8988T (cell line): ENCODE measurements around the gene TMEM231.
A peak's percentile ranks its signal among the peaks of the same experiment; 100 is the strongest.
"Not testable (repeated sequence)": the region's sequence is repeated elsewhere in the genome, so short reads cannot be mapped to it uniquely, and the experiment has no call there.

Experiments used
- DNase-seq: peaks from one replicate; pipeline ENCODE4 v3.0.0; 2011

Gene TMEM231, protein sequence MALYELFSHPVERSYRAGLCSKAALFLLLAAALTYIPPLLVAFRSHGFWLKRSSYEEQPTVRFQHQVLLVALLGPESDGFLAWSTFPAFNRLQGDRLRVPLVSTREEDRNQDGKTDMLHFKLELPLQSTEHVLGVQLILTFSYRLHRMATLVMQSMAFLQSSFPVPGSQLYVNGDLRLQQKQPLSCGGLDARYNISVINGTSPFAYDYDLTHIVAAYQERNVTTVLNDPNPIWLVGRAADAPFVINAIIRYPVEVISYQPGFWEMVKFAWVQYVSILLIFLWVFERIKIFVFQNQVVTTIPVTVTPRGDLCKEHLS

DNA sequence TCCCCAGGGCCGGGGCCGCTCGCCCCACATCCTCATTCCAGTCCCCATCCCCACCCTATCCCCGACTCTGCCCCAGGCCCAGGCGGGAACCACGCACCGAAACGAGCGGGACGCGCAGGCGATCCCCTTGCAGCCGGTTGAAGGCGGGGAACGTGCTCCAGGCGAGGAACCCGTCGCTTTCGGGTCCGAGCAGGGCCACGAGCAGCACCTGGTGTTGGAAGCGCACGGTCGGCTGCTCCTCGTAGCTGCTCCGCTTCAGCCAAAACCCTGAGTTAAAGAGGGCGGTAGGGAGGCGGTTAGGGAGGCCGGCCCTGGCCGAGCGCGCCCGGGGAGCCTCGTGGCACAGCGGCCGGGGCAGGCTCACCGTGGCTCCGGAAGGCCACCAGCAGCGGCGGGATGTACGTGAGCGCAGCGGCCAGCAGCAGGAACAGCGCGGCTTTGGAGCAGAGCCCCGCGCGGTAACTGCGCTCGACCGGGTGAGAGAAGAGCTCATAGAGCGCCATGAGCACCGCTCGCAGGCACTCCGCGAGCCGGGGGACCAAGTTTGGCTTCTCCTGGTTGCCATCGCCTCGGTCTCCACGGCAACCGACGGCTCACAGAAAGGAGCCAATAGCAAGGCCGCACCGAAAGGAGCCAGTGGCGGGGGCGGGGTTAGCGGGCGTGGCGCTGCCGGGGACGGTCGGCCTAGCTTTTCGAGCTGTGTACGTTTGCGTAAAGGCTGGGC, at the start of gene TMEM231:
TMEM231 (minus strand) TSS at position 546 of the 724 bp plus-strand sequence; CDS start at position 503, 43 bp downstream.
- DNase-seq = peak; percentile 93

DNA sequence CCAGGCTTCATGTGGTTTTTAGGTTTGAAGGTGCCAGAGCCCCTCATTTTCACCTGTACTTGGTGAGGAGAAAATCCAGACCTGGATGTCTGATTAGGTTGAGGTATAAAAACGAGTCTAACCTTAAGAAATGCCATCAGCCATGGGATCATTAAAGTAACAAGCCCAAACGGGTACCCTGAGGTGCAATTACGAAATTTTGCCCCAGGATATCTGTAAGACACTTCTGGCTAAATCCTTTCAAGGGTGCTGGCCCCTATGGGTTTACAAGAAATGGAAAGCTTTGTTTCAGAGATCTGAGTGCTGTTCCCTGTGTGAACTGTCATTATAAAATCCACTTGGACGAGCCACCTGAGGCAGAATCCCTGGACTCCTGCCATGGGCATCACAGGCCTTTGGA, 47.2 kb upstream of the TMEM231 start:
- no peak for DNase-seq

DNA sequence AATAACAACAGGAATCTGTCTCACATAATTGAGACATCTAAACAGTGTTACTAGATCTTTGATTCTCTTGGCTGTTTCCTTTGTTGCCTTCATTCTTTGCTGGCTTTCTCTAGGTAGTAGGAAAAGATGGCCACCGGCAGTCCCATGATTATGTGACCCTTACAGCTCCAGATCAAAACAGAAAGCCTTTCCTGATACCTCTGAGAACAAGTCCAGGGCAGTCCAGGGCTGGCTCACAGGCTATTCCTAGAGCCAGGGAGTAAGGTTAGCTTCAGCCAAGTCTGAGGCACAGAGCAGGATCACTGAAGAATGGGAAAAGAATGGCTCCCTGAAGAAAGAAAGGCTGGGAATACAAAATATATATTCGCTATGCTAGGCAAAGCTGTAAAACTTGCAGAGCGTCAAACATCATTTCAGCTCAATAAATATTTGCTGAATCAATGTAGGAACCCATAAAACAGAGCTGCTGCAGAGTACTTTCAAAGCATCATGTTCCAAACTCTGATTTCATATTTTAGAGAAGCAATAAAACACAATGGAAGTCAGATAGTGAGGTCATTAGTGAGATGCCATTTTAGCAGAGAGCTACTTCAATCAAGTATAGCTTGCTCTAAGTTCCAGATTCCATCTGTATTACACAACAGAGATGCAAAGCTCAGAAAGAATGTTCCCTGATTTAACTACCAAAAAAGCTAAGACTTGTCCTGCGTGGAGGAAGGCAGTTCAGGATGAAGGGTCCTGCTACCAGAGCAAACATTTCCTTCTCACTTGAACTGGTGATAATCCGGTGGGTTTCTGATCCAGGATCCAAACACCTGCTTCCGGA, 43.6 kb upstream of the TMEM231 start:
- DNase-seq = no peak

DNA sequence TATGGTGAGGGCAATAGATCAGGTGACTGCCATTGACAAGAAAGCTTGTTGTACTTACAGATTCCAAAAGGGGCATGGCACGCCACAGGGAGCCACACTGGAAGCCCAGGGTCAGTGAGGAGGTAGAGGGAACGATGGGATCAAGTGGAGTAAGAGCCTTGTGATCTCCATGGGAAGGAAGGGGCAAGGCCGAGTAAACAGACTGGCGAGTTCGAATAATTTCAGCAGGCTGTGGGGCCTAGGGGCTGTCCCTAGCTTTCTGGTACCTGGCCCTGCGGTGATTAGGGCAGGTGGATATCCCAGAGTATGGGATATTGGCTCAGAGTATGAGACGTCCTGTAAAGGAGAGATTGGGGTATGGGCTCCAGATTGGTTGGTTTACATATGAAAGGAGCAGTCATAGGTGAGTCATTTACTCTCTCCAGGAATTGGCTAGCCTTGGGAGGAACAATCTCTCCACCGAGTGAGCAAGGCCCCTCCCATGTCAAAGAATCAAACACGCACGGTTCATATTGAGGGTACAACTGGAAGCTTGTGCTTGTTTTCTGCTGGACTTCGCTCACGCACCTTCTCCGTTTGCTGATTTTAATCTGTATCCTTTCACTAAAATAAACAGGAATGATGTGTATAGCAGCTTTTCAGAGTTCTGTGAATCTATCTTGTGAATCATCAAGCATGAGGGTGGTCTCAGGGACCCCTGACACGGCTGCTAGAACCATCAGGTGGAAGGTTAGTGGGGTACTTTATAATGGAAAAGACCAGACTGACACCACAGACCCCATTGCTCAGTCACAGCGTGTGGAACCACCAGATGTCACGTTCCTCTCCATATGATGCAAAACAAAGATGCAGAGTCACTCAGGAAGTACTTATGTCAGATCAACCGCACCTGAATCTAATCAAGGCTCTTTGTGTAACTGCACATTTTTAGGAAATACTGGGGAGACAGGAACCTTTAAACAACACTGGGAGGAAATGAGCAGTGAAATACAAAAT, 38.1 kb upstream of the TMEM231 start:
- DNase-seq = no peak

DNA sequence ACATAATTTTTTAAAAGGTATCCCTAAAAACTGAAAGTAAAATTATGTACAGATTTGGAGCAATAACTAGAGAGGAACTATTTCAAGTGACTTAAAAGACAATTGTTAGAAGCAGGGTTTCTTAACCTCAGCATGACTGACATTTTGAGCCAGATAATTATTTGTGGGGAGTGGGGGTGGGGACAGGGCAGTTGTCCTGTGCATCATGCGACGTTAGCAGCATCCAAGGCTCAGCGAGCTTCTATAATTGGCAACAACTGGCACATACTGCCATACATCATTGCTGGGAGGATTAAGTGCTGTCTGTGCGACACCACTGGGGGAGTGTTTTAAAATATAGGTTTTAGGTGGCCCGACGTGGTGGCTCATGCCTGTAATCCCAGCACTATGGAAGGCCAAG, 37.3 kb upstream of the TMEM231 start:
- no peak for DNase-seq

DNA sequence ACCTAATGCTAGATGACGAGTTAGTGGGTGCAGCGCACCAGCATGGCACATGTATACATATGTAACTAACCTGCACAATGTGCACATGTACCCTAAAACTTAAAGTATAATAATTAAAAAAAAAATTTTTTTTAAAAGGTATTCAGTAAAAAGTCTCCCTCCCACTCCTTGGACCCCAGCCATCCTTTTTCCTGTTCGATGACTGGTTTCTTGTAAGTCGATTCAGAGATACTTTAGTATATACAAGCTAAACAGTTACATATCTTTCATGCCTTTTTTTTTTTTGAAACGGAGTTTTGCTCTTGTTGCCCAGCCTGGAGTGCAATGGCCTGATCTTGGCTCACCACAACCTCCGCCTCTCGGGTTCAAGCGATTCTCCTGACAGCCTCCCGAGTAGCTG, 35.9 kb upstream of the TMEM231 start:
- not testable (repeated sequence) for DNase-seq

DNA sequence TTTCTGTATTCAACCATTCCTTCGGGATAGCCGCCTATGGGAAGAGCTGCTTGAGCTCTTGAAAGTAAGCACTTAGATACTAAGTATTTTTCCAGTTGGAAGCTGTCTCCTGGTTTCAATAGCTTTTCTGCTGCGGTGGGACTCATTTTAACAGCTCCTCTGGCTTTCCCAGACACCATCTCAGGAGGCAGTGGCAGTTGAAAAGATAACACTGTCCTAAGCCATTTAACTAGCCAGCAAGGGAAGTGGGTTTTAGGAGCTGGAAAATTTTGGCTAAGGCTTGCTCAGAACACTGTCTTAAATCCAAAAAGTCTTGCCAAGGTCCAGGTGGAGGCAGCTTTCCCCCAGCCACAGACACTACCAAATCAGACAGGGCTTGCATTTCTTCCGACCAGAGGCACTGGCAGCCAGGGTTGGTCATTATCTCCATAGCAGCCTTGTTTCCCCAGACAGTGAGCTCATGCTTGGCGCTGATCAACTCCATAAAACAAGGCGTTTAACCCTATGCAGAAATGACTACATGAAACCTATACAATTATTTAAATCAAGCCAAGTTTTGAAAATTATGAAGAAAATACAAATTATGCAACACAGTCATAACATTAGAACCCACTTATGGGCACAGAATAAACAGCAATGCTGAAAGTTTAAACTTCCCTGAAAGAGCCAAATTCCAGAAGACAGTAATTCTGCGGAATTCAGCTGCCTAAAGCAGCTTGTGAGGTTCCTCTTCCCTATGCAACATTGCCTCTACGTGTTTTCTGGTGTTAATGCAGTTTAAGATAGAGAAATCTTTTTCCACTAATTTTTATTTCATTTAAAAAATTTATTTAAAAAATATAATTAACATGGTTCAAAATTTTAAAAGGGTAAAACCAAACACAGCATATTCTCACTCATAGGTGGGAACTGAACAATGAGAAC, 35.1 kb upstream of the TMEM231 start:
- DNase-seq = no peak

DNA sequence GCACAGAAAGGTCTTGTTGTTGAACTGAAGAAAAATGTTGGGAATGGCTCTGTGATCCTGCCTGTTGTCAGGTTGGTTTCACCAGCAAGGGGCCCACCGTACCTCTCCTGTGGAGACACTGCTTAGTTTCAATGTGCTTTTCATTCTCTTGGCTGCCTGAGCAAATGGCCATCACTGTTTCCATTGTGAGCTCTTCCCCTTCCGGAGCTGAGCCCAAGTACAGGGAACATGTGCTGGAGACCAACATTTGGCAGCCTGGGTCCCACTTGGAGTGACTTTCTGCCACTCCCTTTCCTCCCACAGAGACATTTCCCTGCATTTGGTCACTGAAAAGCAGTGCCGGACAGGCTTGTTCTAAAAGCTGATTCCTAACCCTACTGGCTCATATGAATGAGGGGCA, 33.3 kb upstream of the TMEM231 start:
- DNase-seq = no peak

DNA sequence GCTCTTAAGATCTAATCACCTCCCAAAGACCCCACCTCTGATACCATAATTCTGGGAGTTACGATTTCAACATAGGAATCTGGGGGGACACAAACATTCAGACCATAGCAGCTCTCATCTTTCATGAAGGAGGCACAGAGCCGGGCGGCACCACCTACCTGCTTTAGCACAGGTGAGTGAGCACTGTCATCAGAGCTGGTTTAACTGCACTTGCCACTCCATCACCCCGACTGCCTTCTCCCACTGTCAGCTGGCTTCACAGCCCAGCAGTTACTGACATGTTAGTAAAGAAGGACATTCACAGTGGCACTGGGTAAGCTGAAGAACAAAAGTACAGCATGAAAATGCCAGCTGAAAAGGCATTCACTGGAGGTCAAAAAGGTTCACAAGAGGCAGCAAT, 32.7 kb upstream of the TMEM231 start:
- DNase-seq = no peak

DNA sequence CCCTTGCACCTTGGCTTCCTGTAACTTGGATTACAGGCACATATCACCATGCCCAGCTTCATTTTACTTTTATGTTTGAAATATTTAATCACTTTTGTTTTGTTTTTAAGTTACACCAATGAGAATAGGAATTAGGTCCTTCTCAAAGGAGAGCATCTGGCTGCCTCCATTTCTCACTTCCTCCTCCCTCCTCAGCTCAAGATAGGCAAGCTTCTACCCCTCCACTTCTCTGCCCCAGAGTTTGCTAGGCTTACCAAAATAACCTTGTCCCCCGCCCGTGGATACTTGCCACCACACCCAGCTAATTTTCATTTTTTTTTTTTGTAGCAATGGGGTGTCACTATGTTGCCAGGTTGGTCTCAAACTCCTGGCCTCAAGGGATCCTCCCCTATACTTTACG, 28.1 kb upstream of the TMEM231 start:
- DNase-seq = no peak

DNA sequence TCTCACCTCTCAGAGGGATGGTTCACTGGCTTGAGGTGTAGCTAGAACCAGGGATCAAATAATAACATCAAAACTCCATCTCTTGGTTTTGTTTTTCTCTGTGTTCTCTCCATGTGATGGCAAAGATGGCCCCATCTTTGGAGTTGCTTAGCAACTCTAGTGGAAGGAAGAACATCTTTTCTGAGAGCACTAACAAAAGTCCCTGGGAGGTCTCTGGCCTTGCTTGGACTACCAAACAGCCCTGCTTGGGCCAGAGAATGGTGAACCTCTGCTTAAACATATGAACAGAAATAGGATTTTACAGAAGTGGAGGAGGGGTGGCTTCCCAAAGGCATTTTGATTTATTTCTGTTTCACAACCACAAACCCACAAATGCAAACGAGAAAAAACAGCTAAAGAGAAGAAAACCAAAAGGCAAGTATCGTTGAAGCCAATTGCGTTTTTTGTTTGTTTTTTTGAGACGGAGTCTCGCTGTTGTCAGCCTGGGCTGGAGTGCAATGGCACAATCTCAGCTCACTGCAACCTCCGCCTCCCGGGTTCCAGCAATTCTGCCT, 23.3 kb upstream of the TMEM231 start:
- no peak for DNase-seq

DNA sequence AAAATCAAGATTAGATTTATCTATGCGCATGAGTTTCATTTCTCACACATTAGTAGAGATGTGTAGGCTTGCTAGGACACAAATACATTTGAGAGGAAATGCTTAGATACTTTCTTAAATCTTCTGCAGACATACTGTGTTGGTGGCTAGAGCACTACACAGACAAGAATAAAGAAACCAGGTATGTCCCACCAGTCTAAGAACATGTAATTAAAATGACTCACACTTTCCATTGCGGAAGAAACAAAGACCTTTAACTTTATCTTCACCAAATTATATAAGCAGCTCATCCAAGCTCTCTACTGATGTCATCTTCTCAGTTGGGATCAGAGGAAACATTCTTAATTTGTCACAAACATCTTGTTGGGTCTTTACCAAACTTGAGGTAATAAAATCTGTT, 22.7 kb upstream of the TMEM231 start:
- DNase-seq = no peak

DNA sequence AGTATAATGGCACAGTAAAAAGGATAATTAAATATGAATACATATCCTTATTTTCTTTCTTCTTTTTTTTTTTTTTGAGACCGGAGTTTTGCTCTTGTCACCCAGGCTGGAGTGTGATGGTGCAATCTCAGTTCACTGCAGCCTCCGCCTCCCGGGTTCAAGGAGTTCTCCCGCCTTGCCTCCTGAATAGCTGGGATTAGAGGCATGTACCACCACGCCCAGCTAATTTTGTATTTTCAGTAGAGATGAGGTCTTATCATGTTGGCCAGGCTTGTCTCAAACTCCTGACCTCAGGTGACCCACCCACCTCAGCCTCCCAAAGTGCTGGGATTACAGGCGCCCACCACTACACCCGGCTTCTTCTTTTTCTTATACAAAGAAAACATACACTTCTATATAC, 22.2 kb upstream of the TMEM231 start:
- DNase-seq = no peak

DNA sequence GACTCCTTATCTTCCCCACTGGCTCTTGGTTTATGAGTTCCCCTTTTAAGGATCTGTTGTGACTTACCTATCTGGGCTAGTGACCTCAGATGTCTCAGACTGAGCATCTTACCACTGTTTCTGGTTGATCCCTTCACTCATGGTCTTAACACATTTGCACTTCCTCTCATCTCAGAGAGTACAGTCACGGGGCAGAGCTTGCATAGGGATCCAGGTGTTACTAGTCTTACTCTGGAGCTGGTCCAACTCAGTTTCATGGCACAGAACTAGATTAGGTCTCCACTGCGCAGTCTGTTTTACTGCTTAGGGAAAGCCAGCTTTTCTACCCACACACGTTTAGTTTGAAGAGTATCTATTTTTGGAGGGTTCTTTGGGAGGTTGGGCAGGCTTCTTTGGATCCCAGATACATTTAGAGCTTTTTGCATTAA, 20.3 kb upstream of the TMEM231 start:
- no peak for DNase-seq

DNA sequence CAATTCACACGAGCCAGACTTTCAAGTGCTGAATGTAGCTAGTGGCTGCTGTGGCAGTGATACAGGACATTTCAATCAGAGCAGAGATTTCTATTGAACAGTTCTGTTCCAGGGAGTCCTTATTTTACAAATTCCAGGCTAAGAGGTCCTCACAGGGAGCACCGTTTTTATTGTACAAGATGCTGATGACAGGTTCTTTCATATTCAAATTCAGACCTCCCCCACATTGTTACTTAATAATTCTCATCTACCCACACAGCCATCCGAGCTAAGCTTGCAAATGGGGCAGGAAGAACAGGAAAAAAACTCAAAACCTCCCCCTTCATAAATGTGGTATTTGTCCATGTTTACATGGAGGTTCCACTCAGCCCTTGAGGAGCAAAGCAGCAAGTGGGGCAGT, 19.9 kb upstream of the TMEM231 start:
- DNase-seq = no peak

DNA sequence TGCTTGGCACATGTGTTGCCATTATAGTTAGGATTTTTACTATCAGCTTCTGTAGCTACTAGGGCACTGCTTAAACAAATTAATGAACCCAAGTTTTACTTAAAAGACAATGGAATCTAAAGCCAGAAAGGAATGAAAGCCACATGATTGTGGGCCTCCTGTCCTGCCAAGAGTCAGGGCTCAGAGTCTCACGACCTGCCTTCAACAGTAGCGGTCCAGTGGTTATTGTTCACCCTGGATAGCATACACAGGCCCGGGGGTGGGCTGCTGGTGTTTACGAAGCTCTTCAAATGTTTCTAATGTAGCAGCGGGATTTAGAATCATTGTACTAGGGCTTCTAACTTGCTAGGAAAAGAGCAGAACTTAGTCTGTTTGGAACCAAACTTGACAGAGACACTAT, 17.9 kb upstream of the TMEM231 start:
- no peak for DNase-seq

DNA sequence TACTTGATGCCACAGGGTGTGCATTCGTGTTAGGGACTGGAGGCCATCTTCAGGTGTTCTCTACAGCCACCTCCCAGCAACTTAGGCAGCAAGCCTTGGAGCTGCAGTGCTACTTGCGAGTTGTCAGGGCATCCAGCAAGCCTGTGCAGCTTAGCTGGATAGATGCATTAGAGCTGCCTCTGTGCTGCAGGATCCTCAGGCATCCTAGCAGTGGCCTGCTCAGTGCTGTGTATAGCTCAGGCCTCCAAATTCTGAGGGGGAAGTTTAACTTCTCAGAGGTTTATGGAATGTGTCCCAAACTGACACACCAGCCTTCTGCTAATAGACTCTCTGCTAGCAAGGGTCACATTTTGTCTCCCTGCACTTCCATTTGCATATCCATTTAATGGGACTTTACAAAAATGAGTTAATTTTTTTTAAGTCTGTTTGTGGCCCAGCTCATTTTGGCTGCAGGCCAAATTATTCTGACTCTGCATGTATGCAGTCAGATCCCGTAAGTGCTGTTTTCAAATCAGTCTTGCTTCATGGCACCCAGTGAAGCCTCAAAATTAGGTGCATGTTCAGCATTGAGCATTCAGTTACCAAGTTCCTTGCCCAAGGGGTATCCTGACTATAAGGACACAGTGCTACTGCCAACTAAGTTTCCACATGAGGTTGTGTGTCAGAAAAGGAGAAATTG, 17.0 kb upstream of the TMEM231 start:
- no peak for DNase-seq

DNA sequence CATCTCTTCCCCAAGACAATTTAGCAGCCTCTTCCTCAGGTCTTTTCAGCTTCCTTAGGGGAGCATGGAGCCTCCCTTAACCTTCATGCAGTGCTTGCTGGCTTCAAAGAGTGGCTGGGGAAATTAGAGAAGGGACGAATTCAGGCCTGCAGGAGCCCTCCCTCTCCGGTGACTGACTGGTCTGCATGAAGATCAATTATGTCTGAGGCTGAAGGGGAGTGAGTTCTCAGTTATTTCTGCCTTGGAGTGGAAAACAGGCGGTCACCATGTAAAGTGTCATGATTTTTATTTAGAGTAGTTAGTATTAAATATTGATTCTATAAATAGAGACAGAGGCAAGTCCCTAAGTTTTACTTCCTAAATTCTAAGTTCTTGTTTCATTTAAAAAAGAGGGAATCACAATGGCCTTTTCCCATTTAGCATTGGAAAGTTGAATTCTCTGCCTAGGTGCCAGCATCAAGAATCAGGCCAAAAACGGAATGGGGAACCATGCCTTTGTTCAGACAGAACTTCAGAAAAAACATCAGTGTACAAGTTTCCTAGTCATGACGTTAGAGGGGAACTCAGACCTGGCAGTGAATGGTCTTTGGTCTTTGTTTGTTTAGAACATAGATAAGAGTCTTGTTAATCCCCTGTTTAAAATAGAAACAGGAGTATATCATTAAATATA, 14.5 kb upstream of the TMEM231 start:
- DNase-seq = no peak

DNA sequence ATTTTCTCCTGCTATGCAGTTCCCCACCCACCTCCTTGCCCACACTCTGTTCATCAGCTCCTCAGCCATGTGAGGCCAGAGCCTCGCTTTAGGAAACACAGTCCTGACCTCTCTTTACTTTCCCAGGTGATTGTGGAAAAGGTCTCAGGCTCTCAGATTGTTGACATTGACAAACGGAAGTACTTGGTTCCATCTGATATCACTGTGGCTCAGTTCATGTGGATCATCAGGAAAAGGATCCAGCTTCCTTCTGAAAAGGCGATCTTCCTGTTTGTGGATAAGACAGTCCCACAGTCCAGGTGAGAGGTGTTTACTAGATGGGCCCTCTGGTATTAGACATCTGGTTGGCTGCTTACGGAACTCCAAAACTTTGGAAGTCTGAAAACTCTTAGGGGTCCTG, 11.9 kb upstream of the TMEM231 start:
- DNase-seq = no peak

DNA sequence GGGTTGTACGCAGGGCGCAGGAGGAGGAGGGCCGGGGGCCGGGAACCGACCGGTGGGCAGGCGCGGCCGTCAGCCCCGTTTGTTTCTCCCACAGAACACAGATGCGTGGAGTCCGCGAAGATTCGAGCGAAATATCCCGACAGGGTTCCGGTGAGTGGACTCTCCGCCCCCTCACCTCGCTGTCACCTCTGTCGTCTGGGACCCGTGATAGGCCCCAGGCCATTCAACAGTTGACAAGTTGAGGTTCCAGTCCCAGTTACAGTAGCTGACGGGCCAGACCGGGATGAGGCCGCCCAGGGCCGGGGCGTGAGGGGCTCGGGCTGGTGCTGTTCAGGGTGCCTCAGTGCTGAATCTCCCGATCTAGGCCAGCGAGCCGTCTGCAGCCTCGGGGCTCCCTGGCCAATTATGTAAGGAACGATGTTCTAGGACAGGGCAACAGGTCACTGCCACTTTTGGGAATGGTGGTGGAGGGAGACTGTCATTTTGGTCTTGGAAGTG, 10.8 kb upstream of the TMEM231 start:
- DNase-seq = no peak
